Lower lobe of right lung (tissue), 2 donors: ENCODE data around the gene TNNI2. TPM values are rescaled to one million over a fixed set of nuclear protein-coding genes. Genes with fewer than 3 reads are reported as not detected.

Experiments
- ATAC-seq, 2 donors: fragments of 200-7000 bp; cut with Tn5 transposase; one replicate each; pipeline ENCODE4 v1.9.1; 2020 to 2022; ENCODE audit warnings: mild to moderate bottlenecking in 2 of 2, moderate library complexity in 2 of 2
- DNase-seq: peaks from one replicate; pipeline ENCODE4 v3.0.0-alpha.2; 2020
- H3K27ac ChIP-seq: fragments of 200-600 bp; one replicate; pipeline ENCODE4 v1.8.0; 2022
- H3K27me3 ChIP-seq: fragments of 200-600 bp; one replicate; pipeline ENCODE4 v1.8.0; 2022; ENCODE audit warnings: low read depth
- H3K36me3 ChIP-seq: fragments of 200-600 bp; one replicate; pipeline ENCODE4 v1.8.0; 2022; ENCODE audit warnings: mild to moderate bottlenecking
- H3K4me1 ChIP-seq: fragments of 200-600 bp; one replicate; pipeline ENCODE4 v1.8.0; 2022
- H3K4me3 ChIP-seq: fragments of 200-600 bp; one replicate; pipeline ENCODE4 v1.8.0; 2022; ENCODE audit warnings: mild to moderate bottlenecking
- H3K9me3 ChIP-seq: fragments of 200-600 bp; one replicate; pipeline ENCODE4 v1.8.0; 2022
- intact Hi-C: fragments of 100-400 bp; cut with DNase I; formaldehyde crosslinking; loops from one replicate; pipeline ENCODE4 v1.11.0; 2022
- total RNA-seq: library from RNA; stranded (reverse); fragmentation: NEBNext Ultra II Directional; extraction: Animal tissue kit (Norgen Biotek cat#: 25700); gene quantifications from one replicate; pipeline ENCODE4 v1.2.1, GENCODE V29; 2021
- TF ChIP-seq, protein P1 (sequence below): fragments of 200-600 bp; IDR thresholded peaks from one replicate; pipeline ENCODE4 v1.8.0; 2022; ENCODE audit warnings: antibody characterized with exemption, mild to moderate bottlenecking
- donor health status: DM: no; HTN: yes; CAD: no; lungs with severe emphysema.

Gene TNNI2
- total RNA-seq, 1 donor from 2014 or later, result 17.7 TPM

DNA sequence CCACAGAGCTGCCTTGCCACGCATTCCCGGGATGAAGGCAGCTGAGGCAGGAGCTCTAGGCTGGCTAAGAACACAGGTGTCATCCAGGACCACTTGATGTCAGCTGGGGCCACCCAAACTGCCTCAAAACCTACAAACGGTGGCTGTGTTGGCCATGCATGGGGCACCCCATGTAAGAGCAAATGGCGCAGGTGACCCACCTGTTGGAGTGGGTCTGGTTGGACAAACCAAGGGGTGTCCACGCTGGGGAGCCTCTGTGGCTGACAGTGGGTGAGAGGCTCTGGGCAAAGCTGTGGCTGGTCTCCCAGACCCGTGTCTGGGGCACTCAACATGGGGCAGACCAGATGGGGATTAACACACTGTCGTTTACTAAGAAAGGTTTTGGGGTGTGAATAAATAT is 23.0 kb upstream of the TNNI2 start:
- Histone ChIP-seq H3K27me3 (peaks cover 21% of the 10 kb centered on the region), H3K4me3 (no peak overlapping the region), H3K4me1 (no peaks in the 10 kb centered on the region), H3K27ac (no peak overlapping the region), H3K36me3 (no peaks in the 10 kb centered on the region), H3K9me3 (peaks cover 9% of the 10 kb centered on the region)
- ATAC-seq (no peak), DNase-seq (no peak)
- intact Hi-C loops, result no loop called here
- TF ChIP-seq, protein P1, sequence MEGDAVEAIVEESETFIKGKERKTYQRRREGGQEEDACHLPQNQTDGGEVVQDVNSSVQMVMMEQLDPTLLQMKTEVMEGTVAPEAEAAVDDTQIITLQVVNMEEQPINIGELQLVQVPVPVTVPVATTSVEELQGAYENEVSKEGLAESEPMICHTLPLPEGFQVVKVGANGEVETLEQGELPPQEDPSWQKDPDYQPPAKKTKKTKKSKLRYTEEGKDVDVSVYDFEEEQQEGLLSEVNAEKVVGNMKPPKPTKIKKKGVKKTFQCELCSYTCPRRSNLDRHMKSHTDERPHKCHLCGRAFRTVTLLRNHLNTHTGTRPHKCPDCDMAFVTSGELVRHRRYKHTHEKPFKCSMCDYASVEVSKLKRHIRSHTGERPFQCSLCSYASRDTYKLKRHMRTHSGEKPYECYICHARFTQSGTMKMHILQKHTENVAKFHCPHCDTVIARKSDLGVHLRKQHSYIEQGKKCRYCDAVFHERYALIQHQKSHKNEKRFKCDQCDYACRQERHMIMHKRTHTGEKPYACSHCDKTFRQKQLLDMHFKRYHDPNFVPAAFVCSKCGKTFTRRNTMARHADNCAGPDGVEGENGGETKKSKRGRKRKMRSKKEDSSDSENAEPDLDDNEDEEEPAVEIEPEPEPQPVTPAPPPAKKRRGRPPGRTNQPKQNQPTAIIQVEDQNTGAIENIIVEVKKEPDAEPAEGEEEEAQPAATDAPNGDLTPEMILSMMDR, result no peak

DNA sequence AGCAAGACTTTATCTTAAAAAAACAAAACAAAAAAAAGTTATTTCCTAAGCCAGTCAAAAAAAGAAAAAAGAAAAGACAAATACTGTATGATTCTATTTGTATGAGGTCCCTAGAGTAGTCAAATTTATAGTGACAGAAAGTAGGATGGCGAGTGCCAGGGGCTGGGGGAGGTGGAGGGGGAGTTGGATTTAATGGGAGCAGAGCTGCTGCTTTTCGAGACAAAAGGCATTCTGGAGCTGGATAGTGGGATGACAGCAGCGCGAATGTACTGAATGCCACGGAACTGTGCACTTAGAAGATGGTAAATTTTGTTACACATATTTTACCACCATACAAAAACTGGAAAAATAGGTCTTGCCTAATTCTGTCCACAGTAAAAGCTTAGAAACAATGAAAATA is 21.8 kb upstream of the TNNI2 start:
- peaks cover 21% of the 10 kb centered on the region for H3K27me3 ChIP-seq
- intact Hi-C loops, result no loop called here
- no peak overlapping the region for H3K27ac ChIP-seq
- H3K4me3 ChIP-seq, result no peak overlapping the region
- no peaks in the 10 kb centered on the region for H3K4me1 ChIP-seq
- H3K36me3 ChIP-seq, result no peaks in the 10 kb centered on the region
- peaks cover 9% of the 10 kb centered on the region for H3K9me3 ChIP-seq
- ATAC-seq (no peak), DNase-seq (no peak)
- TF ChIP-seq, protein P1, result no peak

DNA sequence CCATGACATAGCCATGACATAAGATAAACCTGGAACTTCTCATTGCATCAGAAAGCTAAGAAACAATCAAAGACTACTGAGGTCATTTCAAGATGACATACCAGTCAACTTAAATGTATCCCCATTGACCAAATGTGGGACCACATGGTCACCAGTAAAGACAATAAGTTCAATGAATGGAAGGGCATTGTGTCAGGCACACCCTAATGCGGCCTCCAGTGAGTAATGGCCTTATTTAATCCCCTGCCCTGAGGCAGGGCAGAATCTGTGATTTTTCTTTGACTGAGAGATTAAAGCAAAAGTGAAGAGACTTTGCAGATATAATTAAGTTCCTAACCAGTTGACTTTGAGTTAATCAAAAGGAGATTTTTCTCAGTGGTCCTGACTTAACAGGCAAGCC is 21.3 kb upstream of the TNNI2 start:
- H3K27ac ChIP-seq, result no peak overlapping the region
- peaks cover 21% of the 10 kb centered on the region for H3K27me3 ChIP-seq
- H3K4me1 ChIP-seq, result no peaks in the 10 kb centered on the region
- DNase-seq (no peak), ATAC-seq (no peak)
- intact Hi-C loops, result no loop called here
- TF ChIP-seq, protein P1, result no peak
- peaks cover 9% of the 10 kb centered on the region for H3K9me3 ChIP-seq
- H3K4me3 ChIP-seq, result no peak overlapping the region
- H3K36me3 ChIP-seq, result no peaks in the 10 kb centered on the region

DNA sequence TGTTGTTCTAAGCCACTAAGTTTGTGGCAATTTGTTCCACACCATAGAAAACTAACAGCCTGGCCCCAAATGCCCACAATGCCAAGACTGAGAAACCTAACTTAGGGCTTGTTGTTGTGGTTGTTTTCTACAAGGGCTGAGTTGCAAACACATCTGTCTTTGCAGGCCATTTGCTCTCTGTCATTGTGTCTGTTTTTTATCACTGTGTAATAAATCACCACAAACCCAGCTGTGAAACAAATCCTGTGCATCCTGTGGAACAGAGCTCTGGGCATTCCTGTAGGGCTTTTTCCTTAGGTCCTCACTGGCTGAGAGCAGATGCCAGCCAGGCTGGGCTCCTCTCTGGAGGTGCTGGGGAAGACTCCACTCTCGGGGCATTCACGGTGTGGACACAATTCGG is 19.7 kb upstream of the TNNI2 start:
- Histone ChIP-seq H3K4me3 (no peak overlapping the region), H3K4me1 (no peaks in the 10 kb centered on the region), H3K9me3 (peaks cover 9% of the 10 kb centered on the region), H3K27ac (no peak overlapping the region), H3K27me3 (peaks cover 12% of the 10 kb centered on the region), H3K36me3 (no peaks in the 10 kb centered on the region)
- DNase-seq (no peak), ATAC-seq (no peak)
- intact Hi-C loops, result no loop called here
- TF ChIP-seq, protein P1, result no peak

DNA sequence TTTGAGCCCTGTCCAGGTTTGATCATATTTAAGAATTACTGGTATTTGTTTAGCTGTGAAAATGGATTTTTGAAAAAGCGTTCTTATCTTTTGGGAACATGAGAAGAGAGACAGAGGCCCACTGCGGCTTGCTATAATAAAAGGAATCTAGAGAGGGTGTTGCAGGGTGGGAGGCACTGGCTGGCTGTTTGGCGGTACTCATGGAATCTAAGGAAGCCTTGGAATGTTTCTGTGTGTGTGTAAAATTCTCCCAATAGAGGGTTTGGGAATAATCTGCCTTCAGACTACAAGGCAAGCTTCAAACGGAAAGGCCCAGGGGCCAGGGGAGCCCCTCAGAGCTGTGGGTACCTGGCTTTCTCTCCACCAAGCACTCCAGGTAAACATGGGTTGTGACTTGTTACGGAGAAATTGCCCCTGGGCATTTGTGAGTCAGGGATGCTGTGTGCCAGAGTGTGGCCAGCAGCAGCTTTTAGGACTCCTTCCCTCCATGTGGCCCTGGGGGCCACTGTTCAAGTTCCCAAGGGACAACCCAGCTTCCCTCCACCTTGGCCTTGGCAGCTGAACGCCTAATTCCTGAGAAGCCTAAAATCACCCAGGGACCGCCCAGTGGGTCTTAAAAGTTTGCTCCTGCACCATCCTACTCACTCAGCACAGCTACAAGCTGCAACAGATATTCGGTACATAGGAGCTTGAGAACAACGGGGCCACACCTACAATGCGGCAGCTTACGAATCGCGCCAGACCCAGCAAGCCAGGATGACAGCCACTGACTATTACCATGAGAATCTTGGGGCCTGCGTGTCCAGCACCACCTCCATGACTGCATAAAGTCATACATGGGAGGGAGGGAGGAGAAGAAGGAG is 18.1 kb upstream of the TNNI2 start:
- Histone ChIP-seq H3K4me1 (peaks cover 6% of the 10 kb centered on the region), H3K4me3 (no peak overlapping the region), H3K36me3 (no peaks in the 10 kb centered on the region), H3K9me3 (peaks cover 9% of the 10 kb centered on the region), H3K27me3 (peaks cover 2% of the 10 kb centered on the region), H3K27ac (no peak overlapping the region)
- intact Hi-C loops, result no loop called here
- ATAC-seq, result no peak
- TF ChIP-seq, protein P1, result no peak
- DNase-seq, result no peak
